ENCODE results near the gene TRIL.

TRIL gene

DNA sequence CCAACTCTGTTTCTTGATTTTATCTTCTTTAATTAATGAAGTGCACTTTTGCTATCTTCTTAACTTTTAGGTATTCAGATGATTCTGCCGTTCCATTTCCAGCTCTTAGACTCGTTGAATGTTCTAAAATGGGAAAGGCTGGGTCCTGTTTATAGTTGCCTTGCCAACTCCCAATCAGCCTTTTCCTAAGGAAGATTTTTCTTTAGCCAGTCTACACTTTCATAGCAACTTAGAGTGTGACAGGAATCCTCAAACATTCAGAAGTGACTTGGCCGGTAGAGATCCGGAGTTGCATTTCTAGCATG is 23.0 kb upstream of the TRIL start:
- DNase-seq (ENCODE audit: extremely low read depth, low read depth), result no peak
- TF ChIP-seq, protein P1, sequence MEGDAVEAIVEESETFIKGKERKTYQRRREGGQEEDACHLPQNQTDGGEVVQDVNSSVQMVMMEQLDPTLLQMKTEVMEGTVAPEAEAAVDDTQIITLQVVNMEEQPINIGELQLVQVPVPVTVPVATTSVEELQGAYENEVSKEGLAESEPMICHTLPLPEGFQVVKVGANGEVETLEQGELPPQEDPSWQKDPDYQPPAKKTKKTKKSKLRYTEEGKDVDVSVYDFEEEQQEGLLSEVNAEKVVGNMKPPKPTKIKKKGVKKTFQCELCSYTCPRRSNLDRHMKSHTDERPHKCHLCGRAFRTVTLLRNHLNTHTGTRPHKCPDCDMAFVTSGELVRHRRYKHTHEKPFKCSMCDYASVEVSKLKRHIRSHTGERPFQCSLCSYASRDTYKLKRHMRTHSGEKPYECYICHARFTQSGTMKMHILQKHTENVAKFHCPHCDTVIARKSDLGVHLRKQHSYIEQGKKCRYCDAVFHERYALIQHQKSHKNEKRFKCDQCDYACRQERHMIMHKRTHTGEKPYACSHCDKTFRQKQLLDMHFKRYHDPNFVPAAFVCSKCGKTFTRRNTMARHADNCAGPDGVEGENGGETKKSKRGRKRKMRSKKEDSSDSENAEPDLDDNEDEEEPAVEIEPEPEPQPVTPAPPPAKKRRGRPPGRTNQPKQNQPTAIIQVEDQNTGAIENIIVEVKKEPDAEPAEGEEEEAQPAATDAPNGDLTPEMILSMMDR (IDR thresholded peaks at IDR 0.05; ENCODE audit: low read depth, low read length), result no peak

- DNase-seq (ENCODE audit: extremely low read depth, low read depth), result no peak
- TF ChIP-seq, protein P1 (IDR thresholded peaks at IDR 0.05; ENCODE audit: low read depth, low read length), result no peak
These were observed 22.5 kb upstream of the TRIL start for GRCh38 chr7:28980451-28981160.

DNA sequence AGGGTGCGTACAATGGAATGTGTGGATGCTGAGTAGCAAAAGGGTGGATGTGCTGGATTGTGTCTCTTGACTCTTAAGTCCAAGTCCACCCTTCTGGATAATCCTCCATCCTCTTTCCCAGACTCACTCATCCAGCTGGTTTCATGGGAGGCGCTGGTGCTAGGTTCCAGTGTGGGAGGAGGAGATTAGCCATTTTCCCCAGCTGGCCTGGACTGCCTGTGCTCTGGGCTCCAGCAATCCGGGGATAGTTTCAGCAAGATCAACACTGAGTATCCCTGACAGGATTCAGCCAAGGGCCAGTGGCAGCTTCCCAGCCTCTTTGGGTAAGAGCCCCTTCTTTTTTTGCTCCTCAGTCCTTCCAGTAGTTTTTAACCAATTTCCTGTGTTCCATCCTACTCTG is 21.6 kb upstream of the TRIL start:
- no peak for DNase-seq (ENCODE audit: extremely low read depth, low read depth)
- TF ChIP-seq, protein P1 (IDR thresholded peaks at IDR 0.05; ENCODE audit: low read depth, low read length), result no peak

- TF ChIP-seq, protein P1 (IDR thresholded peaks at IDR 0.05; ENCODE audit: low read depth, low read length), result no peak
- DNase-seq (ENCODE audit: extremely low read depth, low read depth), result no peak
These were observed 19.8 kb upstream of the TRIL start for GRCh38 chr7:28977881-28978280.

- DNase-seq (ENCODE audit: extremely low read depth, low read depth), result no peak
- TF ChIP-seq, protein P1 (IDR thresholded peaks at IDR 0.05; ENCODE audit: low read depth, low read length), result no peak
These were observed 17.9 kb upstream of the TRIL start for GRCh38 chr7:28976022-28976421.

GRCh38 chr7:28973591-28973990 is 15.5 kb upstream of the TRIL start:
- DNase-seq (ENCODE audit: extremely low read depth, low read depth), result no peak
- TF ChIP-seq, protein P1 (IDR thresholded peaks at IDR 0.05; ENCODE audit: low read depth, low read length), result no peak

GRCh38 chr7:28964056-28964455 is 5.9 kb upstream of the TRIL start:
- DNase-seq (ENCODE audit: extremely low read depth, low read depth), result no peak
- TF ChIP-seq, protein P1 (IDR thresholded peaks at IDR 0.05; ENCODE audit: low read depth, low read length), result no peak

All from AG09319 (cell line).